ENCODE results near the gene TMLHE.
"Not testable (repeated sequence)": the region's sequence is repeated elsewhere in the genome, so short reads cannot be mapped to it uniquely, and the experiment has no call there.

TMLHE gene

GRCh38 chrX:155505296-155505695 is 107.5 kb downstream of the TMLHE start:
- no peak for DNase-seq

GRCh38 chrX:155495134-155495533 is 117.6 kb downstream of the TMLHE start:
- DNase-seq, result not testable (repeated sequence)

GRCh38 chrX:155491421-155491820 is 121.3 kb downstream of the TMLHE start:
- not testable (repeated sequence) for DNase-seq

GRCh38 chrX:155477136-155477535 is 135.6 kb downstream of the TMLHE start:
- DNase-seq, result not testable (repeated sequence)

- DNase-seq, result not testable (repeated sequence)
Measured at GRCh38 chrX:155466269-155466938, 146.3 kb downstream of the TMLHE start.

GRCh38 chrX:155460501-155460900 is 152.3 kb downstream of the TMLHE start:
- not testable (repeated sequence) for DNase-seq

GRCh38 chrX:155458471-155458870 is 154.3 kb downstream of the TMLHE start, which contains the start of gene F8A3:
F8A3 (minus strand) TSS chrX:155458620; CDS start chrX:155458600, 20 bp downstream.
- not testable (repeated sequence) for DNase-seq

- DNase-seq, result not testable (repeated sequence)
Measured at GRCh38 chrX:155457761-155458447, 154.8 kb downstream of the TMLHE start.

GRCh38 chrX:155441097-155441496 is 171.7 kb downstream of the TMLHE start:
- DNase-seq, result no peak
